BE2C (cell line): ENCODE measurements around the gene ZNF32.

Experiments used
- DNase-seq: peaks from one replicate; pipeline ENCODE4 v3.0.0-alpha.2; 2020
- H3K27me3 ChIP-seq: fragments of 250-450 bp; sonication (Bioruptor Pico); 2 replicates; pipeline ENCODE4 v1.5.1; 2020; ENCODE audit warnings: mild to moderate bottlenecking
- H3K36me3 ChIP-seq: fragments of 250-450 bp; sonication (Bioruptor Pico); 2 replicates; pipeline ENCODE4 v1.5.1; 2020; ENCODE audit warnings: mild to moderate bottlenecking
- H3K4me1 ChIP-seq: fragments of 250-450 bp; sonication (Bioruptor Pico); 2 replicates; pipeline ENCODE4 v1.5.1; 2020
- H3K4me3 ChIP-seq: 2 replicates; pipeline ENCODE4 v1.5.1; 2011; ENCODE audit warnings: low read depth, low read length
- H3K9me3 ChIP-seq: fragments of 250-450 bp; sonication (Bioruptor Pico); 2 replicates; pipeline ENCODE4 v1.5.1; 2020
- TF ChIP-seq, protein P1 (sequence below): IDR thresholded peaks from 2 replicates; pipeline ENCODE4 v1.5.1; 2012; ENCODE audit warnings: mild to moderate bottlenecking, low read depth, low read length

The ZNF32 gene

DNA sequence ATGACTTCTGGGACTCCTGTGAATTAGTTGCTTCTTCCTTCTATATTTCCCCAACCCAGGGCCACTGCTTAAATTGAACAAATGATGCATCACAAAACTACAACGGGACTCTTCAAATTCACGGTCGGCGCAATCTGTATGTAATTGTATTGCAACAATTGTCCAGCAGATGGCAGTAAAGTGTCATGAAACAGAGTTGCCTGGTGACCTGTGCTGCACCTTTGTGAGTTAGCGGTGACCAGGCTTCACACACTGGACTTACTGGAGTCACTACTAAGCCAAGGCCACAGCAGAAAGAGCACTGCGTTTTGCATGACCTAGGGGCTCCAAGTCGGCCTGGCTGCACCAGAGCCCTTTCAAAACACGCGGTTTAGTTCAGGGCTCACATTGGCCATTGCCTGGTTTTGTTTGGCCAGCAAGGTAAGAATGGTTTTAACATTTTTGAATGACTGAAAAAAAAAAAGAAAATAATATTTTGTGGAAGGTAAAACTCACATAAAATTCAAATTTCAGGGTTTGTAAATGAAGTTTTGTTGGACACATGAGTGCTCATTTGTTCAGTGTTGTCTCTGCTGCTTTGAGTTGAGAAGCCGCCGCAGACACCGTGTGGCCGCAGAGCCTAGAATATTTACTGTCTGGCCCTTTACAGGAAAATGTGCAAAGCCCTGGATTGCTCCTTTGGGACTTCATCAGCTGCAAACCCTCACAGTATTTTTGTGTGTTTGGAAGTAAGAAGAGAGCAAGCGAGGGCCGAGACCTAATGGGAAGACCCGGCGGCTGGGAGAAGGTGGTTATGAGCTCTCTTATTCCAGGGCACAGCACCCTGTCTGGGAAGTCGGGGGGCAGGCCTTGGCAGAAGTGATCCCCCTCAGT lies 23.2 kb upstream of the ZNF32 start:
- no peaks in the 10 kb centered on the region for H3K4me1 ChIP-seq
- DNase-seq: peak; percentile 52
- H3K9me3 ChIP-seq: no peaks in the 10 kb centered on the region
- no peak overlapping the region for H3K4me3 ChIP-seq
- no peaks in the 10 kb centered on the region for H3K36me3 ChIP-seq
- H3K27me3 ChIP-seq: 0 out of 2 replicates have a peak, but pooled peaks cover 2% of the 10 kb centered on the region
- TF ChIP-seq, protein P1, sequence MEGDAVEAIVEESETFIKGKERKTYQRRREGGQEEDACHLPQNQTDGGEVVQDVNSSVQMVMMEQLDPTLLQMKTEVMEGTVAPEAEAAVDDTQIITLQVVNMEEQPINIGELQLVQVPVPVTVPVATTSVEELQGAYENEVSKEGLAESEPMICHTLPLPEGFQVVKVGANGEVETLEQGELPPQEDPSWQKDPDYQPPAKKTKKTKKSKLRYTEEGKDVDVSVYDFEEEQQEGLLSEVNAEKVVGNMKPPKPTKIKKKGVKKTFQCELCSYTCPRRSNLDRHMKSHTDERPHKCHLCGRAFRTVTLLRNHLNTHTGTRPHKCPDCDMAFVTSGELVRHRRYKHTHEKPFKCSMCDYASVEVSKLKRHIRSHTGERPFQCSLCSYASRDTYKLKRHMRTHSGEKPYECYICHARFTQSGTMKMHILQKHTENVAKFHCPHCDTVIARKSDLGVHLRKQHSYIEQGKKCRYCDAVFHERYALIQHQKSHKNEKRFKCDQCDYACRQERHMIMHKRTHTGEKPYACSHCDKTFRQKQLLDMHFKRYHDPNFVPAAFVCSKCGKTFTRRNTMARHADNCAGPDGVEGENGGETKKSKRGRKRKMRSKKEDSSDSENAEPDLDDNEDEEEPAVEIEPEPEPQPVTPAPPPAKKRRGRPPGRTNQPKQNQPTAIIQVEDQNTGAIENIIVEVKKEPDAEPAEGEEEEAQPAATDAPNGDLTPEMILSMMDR: peak; percentile 70

DNA sequence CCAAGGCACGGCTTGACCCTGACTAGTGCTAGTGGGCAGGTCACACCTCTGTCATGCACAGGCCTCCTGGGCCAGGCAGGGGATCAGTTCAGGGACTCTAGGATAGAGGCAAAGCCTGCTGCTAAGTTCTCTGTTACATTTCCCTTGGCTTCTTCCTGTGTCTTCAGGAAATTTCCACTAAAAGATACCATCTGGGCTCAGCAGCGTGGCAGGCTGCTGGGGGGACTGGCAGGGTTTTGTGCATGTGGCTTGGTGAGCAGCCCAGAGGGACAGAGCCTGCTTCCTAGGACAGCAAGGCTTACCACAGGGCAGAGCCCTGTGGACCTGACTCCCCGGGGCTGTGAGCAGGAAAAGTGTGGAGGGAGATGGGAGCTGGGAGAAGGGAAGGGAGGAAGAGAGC lies 20.7 kb upstream of the ZNF32 start:
- Histone ChIP-seq H3K4me1 (no peaks in the 10 kb centered on the region), H3K36me3 (no peaks in the 10 kb centered on the region), H3K9me3 (no peaks in the 10 kb centered on the region), H3K27me3 (0 out of 2 replicates have a peak, but pooled peaks cover 2% of the 10 kb centered on the region), H3K4me3 (no peak overlapping the region)
- TF ChIP-seq, protein P1: no peak
- no peak for DNase-seq

DNA sequence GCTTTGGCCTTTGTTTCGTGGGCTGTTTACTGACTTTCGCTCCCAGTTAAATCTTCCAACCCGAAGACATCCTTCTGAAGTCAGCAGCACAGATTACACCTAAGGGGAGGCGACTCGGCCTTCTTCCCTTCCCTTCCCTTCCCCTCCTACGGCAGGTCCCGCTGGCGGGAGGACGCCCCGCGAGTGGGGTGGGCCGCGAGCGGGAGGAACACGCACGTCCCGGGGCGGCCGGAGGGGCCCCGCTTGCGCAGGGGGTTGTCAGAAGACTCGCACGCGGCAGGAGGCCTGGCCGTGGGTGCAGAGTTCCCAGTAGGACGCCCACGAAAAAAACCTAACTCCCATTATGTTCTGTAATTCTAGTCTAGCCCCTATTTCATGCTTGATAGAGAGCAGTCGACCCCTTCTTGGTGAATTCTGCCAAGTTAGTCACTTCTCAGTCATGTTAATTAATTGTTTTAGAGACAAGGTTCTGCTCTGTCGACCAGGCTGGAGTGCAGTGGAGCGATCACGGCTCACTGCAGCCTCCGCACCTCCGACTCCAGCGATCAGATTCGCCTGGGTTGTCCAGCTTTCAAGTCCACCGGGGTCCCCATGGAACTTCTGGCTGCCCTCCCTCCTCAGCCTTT lies 19.2 kb upstream of the ZNF32 start:
- Histone ChIP-seq H3K27me3 (0 out of 2 replicates have a peak, but pooled peaks cover 2% of the 10 kb centered on the region), H3K4me3 (no peak overlapping the region), H3K9me3 (no peaks in the 10 kb centered on the region), H3K36me3 (no peaks in the 10 kb centered on the region), H3K4me1 (no peaks in the 10 kb centered on the region)
- no peak for DNase-seq
- TF ChIP-seq, protein P1: no peak

DNA sequence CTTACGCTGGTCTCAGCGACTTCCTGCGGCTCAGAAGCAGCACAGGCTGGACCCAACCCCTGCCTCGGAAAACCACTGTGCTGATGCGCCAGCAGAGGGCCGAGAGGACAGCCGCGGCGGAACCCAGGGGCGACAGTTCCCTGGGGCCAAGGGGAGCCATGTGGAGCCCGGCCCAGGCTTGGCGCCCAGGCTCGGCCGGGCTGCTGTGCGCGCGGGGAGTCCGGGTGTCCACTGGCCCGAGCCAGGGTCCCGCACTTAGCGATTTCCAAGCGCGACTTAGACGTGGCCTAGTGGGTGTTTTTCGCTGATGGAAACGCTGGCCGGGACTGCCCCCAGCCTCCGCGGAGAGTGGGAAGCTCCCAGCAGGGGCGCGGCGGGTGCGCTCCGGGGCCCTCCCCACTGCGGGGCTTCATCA lies 18.6 kb upstream of the ZNF32 start:
- H3K9me3 ChIP-seq: no peaks in the 10 kb centered on the region
- no peaks in the 10 kb centered on the region for H3K36me3 ChIP-seq
- no peaks in the 10 kb centered on the region for H3K4me1 ChIP-seq
- no peak overlapping the region for H3K4me3 ChIP-seq
- no peak for DNase-seq
- 0 out of 2 replicates have a peak, but pooled peaks cover 2% of the 10 kb centered on the region for H3K27me3 ChIP-seq
- TF ChIP-seq, protein P1: peak; percentile 29

DNA sequence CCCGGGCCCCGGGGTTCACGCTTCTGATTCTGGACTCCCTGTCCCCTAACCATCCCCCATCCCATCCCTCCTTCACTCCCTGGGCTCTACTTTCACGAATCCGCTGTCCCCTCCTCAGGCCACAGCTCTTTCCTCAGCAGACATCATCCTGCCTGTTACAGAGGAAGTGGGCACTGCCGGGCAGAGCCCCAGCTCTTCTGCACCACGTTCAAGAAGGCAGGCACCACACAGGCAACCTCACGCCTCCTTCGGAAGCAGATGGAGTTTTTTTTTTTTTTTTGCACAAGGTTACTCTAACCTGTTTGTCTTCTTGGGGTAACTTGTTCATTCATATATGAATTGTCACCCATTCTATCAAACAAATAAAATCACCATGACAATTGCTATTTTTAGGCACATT lies 17.9 kb upstream of the ZNF32 start:
- 0 out of 2 replicates have a peak, but pooled peaks cover 2% of the 10 kb centered on the region for H3K27me3 ChIP-seq
- no peaks in the 10 kb centered on the region for H3K36me3 ChIP-seq
- no peak for DNase-seq
- H3K4me3 ChIP-seq: no peak overlapping the region
- TF ChIP-seq, protein P1: no peak
- H3K4me1 ChIP-seq: no peaks in the 10 kb centered on the region
- H3K9me3 ChIP-seq: no peaks in the 10 kb centered on the region

DNA sequence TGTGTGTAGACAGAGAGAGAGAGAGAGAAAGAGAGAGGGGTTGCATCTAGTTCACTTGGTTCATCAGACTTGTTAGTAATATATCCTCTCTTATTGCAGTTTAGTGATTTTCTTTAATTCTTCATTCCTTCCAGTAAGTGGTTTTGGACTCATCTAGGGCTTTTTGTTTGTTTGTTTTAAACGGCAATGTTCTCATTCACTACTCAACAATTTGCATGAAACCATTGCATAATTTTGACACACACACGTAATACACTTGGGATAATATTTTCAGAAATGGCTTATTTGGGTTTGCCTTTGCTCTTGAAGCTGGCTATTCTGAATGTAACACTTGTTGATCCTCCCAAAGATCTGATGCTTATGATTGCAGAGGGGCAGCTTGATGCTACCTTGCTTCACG lies 16.4 kb upstream of the ZNF32 start:
- DNase-seq: no peak
- Histone ChIP-seq H3K36me3 (no peaks in the 10 kb centered on the region), H3K4me1 (no peaks in the 10 kb centered on the region), H3K27me3 (no peaks in the 10 kb centered on the region), H3K4me3 (no peak overlapping the region), H3K9me3 (no peaks in the 10 kb centered on the region)
- TF ChIP-seq, protein P1: no peak
